Superior temporal gyrus (tissue), 1 donor: ENCODE data around the gene PIBF1.
"Not testable (repeated sequence)": the region's sequence is repeated elsewhere in the genome, so short reads cannot be mapped to it uniquely, and the experiment has no call there.

ENCODE experiments used
- DNase-seq: peaks from one replicate; pipeline ENCODE4 v3.0.0-alpha.2; 2016; ENCODE audit errors: extremely low spot score

Gene PIBF1

GRCh38 chr13:73018336-73018735, 236.4 kb downstream of the PIBF1 start:
- DNase-seq = no peak

- DNase-seq = no peak
Measured at GRCh38 chr13:73025217-73026012, 243.5 kb downstream of the PIBF1 start.

DNA sequence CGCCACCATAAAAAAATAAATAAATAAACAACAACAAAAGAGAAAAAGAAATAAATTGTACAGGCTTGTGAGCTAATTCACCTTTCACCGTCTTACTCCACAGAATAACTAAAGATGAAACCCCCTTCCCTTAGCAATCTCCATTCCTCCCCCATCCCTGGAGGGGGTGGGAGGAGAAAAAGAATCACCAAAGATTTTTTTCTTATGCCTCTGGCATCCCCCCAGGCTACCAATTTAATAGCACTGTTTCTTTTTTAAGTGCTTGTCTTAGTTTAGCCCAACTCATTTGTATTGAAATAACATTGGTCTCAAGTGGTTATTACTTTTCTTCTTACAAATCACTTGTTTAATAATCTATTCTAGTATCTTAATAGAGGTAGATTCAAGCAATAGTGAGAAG, 253.0 kb downstream of the PIBF1 start:
- DNase-seq = no peak

GRCh38 chr13:73035660-73036059, 253.7 kb downstream of the PIBF1 start:
- no peak for DNase-seq

DNA sequence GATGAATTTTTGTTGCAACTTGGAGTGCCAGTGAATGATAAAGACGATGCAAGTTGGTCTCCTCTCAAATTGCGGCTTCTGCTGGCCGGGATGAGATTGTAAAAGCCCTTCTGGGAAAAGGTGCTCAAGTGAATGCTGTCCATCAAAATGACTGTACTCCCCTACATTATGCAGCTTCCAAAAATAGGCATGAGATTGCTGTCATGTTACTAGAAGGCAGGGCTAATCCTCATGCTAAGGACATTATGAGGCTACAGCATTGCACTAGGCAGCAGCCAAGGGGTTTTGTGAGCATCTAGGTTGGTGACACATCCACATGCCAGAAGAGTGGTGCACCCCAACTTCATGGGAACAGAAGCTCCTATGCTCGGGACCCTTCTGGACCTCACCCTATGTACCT, 254.6 kb downstream of the PIBF1 start:
- no peak for DNase-seq

GRCh38 chr13:73038064-73038463, 256.1 kb downstream of the PIBF1 start:
- DNase-seq = no peak

- no peak for DNase-seq
Measured at GRCh38 chr13:73039201-73040108, 257.5 kb downstream of the PIBF1 start.

DNA sequence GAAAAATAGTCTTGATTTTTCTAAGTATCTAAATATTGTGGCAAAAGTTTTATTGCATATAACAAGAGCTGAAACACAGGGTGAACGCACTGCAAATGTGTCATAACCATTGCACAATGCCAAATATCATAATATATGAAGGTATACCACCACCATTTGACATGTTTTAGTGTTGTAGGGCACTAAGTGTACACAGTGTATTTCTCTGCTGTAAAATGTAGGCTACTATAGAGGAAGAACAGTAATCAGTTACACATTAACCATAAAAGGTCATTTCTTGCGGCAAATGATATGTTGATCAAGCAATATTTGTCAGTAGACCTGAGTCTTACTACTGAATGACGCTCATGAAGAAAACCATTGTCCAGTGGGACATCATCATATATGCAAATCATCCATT, 258.6 kb downstream of the PIBF1 start:
- no peak for DNase-seq

DNA sequence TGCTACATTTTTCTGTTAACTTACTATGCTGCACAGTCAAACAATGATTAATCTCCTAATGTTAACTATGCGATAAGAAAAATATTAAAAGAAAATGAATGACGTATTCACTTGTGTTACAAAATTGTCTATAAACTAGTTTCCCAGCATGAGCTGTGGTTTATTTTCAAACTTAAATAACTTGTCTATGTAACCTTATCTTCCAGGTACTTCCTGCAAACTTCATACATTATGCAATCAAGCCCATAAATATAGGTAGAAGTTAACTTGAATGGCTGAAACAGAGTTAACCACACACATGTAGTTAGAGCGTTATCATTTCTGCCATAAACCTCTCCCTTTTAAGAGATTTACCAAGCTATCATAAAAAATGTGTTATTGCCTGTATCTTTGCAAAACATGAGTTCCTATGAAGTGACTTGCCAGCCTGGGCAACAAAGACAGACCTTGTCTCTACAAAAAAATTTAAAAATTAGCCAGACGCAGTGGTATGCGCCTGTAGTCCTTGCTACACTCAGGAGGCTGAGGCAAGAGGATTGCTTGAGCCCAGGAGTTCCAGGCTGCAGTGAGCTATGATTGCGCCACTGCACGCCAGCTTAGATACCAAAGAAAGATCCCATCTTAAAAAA, 259.1 kb downstream of the PIBF1 start:
- DNase-seq = no peak

GRCh38 chr13:73045031-73045430, 263.1 kb downstream of the PIBF1 start:
- no peak for DNase-seq

GRCh38 chr13:73048615-73049014, 266.7 kb downstream of the PIBF1 start:
- DNase-seq = not testable (repeated sequence)

- DNase-seq = peak; percentile 2
Measured at GRCh38 chr13:73054712-73055111, 272.8 kb downstream of the PIBF1 start.

- no peak for DNase-seq
Measured at GRCh38 chr13:73055813-73056564, 274.1 kb downstream of the PIBF1 start.

DNA sequence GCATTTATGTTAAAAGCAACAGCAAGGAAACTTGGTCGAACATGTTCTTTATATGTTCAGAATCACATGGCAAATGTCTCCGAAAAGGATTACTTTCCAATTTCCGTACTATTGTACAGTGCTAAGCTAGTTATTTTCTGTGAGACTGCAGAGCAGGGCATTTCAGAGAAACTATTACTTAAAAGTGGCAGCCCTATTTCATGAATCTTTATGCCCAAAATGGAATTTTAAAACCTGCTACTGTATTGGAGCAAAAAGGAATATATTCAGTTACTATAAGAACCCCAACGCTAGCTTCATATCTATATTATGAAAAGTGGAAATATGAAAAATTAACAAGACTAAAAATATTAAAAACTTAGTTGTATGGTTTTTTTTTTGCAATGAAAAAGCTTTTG, 274.6 kb downstream of the PIBF1 start:
- peak; percentile 3 for DNase-seq

DNA sequence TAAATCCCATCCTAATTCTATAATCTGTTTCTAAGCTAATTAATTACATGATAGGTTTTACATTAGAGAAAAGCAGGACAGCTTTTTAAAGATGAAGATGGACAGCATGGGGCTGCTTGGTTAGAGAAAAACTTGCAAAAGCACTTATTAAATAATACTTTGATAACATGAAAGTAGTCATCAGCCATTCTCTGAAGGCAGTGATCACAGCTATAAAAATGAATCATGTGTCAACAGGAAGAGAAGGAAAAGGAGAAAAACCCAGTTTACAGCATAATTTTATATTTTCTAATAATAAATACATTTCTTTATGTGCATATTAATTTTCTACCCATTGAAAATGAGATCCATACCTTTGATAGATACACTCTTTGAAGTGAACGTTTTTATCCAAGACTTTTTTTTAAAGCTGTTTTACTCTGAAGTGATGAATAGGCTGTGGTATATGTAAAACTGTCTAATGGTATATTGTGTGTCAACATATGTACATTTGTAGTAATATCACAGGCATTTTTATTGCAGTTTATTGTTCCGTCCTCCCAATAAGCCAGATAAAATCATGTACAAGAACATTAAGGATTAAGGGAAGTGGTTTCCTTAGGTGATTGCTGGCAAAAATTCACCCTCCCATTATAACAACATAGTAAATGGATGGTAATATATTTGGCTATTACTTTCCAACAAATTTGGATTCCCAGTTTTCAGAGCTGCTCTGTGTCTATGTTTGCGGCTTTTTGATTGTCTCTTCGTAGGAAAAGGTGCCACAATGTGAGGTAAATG, 275.5 kb downstream of the PIBF1 start:
- DNase-seq = no peak

DNA sequence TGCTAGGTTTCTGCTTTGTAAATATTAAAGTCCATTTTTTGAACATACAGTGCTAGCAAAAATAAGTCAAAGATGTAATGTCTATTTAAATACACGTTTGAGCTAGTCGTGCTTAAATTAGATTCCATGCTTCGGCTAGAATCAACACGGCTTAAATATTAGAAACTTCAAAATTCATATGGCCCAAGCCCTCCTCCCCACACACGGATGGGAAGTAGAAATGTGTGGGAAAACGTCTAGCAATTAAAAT, 276.1 kb downstream of the PIBF1 start:
- DNase-seq = no peak

GRCh38 chr13:73058432-73058735, 276.5 kb downstream of the PIBF1 start:
- DNase-seq = no peak

- DNase-seq = peak; percentile 79
Measured at GRCh38 chr13:73058736-73059459, 277.0 kb downstream of the PIBF1 start, which contains the start of gene KLF5. Gene KLF5 (plus strand): TSS chr13:73059005. CDS start chr13:73059328, 323 bp downstream.

DNA sequence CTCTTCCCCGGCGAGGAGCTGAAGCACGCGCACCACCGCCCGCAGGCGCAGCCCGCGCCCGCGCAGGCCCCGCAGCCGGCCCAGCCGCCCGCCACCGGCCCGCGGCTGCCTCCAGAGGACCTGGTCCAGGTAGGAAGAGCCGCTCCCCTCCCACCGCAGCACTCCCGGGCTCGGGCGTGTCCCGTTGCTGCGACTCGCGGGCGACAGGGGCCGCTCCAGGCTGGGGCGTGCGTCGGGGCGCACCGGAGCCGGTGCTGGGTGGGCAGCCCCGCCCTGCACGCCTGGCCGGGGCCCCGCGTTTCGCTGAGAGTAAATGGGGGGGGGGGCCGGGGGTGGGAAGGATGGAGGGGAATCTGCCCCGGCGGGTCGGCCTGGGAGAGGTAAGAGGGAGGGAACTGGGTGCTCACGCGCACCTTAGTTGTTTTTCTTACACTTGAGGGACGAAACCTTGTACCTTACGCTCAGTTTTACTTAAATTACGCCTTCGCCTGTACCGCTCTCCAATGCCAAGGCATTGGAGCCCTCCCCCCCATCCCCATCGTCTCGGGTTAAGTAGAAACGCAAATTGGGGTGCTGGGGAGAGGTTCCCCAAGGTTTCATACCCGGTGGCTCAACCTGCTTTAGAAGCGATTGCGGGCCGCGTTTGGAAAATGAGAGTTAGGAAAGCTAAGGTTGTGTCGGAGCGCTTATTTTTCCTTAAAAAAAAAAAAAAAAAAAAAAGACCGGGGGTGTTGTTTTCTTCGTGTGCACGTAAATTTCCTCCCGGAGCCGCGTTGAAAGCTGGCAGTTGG, 277.7 kb downstream of the PIBF1 start:
- DNase-seq = no peak
